Lower leg skin (tissue), 3 donors: ENCODE data around the gene FSCB.

Source experiments
- POLR2A ChIP-seq, 2 donors: fragments of 450-650 bp; IDR thresholded peaks; one replicate each; pipeline ENCODE4 v1.6.1; 2016 to 2017; ENCODE audit warnings: antibody characterized with exemption in 2 of 2, mild to moderate bottlenecking in 1 of 2, moderate library complexity in 1 of 2
- TF ChIP-seq, protein P1 (sequence below), 3 donors: fragments of 450-650 bp; IDR thresholded peaks; one replicate each; pipeline ENCODE4 v1.5.1; 2016; ENCODE audit warnings: antibody characterized with exemption in 3 of 3, mild to moderate bottlenecking in 3 of 3, moderate library complexity in 2 of 3

DNA sequence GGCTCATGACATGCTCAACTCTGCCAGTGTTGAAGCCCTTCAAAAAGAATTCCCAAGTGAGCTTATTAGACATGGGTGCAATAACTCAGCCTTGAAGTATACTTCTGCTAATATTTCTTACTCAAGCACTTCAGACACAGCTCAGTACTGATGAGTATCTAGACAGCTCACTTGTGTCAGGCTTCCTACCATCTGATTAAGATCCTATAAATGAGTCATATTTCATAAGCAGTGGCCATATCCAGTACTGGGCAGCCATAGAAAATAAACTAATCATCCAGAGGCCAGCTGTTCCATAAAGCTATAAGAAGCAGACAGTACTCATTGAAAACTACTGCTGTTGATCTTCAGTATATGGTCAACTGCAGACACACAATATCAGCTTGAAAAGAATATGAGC is 12.9 kb downstream of the FSCB start:
- TF ChIP-seq, protein P1, sequence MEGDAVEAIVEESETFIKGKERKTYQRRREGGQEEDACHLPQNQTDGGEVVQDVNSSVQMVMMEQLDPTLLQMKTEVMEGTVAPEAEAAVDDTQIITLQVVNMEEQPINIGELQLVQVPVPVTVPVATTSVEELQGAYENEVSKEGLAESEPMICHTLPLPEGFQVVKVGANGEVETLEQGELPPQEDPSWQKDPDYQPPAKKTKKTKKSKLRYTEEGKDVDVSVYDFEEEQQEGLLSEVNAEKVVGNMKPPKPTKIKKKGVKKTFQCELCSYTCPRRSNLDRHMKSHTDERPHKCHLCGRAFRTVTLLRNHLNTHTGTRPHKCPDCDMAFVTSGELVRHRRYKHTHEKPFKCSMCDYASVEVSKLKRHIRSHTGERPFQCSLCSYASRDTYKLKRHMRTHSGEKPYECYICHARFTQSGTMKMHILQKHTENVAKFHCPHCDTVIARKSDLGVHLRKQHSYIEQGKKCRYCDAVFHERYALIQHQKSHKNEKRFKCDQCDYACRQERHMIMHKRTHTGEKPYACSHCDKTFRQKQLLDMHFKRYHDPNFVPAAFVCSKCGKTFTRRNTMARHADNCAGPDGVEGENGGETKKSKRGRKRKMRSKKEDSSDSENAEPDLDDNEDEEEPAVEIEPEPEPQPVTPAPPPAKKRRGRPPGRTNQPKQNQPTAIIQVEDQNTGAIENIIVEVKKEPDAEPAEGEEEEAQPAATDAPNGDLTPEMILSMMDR (IDR thresholded peaks at IDR 0.05) = no peak
- no peak for TF ChIP-seq POLR2A (IDR thresholded peaks at IDR 0.05)
